Breast epithelium (tissue), 4 donors: Measurements from ENCODE around the gene ZNF513. TPM values are rescaled to one million over a fixed set of nuclear protein-coding genes. Genes with fewer than 3 reads are reported as not detected.
"Not testable (repeated sequence)": the region's sequence is repeated elsewhere in the genome, so short reads cannot be mapped to it uniquely, and the experiment has no call there.

Experiments used
- DNase-seq, 2 donors: peaks; one replicate each; pipeline ENCODE4 v3.0.0-alpha.2; 2019; ENCODE audit warnings: low spot score in 2 of 2
- H3K27ac ChIP-seq, 2 donors: fragments of 200-600 bp; sonication (generic) in 1 of 2; one replicate each; pipeline ENCODE4 v1.5.1; 2016 to 2019; ENCODE audit warnings: mild to moderate bottlenecking in 1 of 2
- H3K27me3 ChIP-seq, 2 donors: fragments of 200-600 bp; sonication (generic) in 1 of 2; one replicate each; pipeline versions ENCODE4 v1.5.1 to v1.6.0; 2017 to 2019; ENCODE audit warnings: control low read depth in 1 of 2, mild to moderate bottlenecking in 1 of 2
- H3K36me3 ChIP-seq: fragments of 200-600 bp; one replicate; pipeline ENCODE4 v1.5.1; 2019
- H3K4me1 ChIP-seq, 2 donors: fragments of 200-600 bp; sonication (generic); one replicate each; pipeline ENCODE4 v1.5.1; 2016 to 2019; ENCODE audit warnings: control low read depth in 1 of 2
- H3K4me3 ChIP-seq, 3 donors: fragments of 200-600 bp; sonication (generic); 1 replicate in 2 of 3; 2 replicates in 1 of 3; pipeline ENCODE4 v1.5.1; 2016 to 2019; ENCODE audit warnings: mild to moderate bottlenecking in 3 of 3, moderate library complexity in 2 of 3
- H3K9me3 ChIP-seq, 2 donors: fragments of 200-600 bp; sonication (generic) in 1 of 2; one replicate each; pipeline ENCODE4 v1.5.1; 2016 to 2019; ENCODE audit warnings: control low read depth in 1 of 2
- CTCF ChIP-seq, 3 donors: fragments of 450-650 bp; IDR thresholded peaks; one replicate each; pipeline ENCODE4 v1.5.1; 2016 to 2017; ENCODE audit warnings: antibody characterized with exemption in 3 of 3, mild to moderate bottlenecking in 3 of 3, moderate library complexity in 3 of 3
- POLR2A ChIP-seq: fragments of 450-650 bp; IDR thresholded peaks from one replicate; pipeline ENCODE4 v1.6.1; 2016; ENCODE audit warnings: antibody characterized with exemption, mild to moderate bottlenecking, moderate library complexity
- POLR2AphosphoS5 ChIP-seq, 3 donors: sonication (generic); formaldehyde crosslinking; IDR thresholded peaks; one replicate each; pipeline ENCODE4 v1.6.1; 2017; ENCODE audit warnings: antibody characterized with exemption in 3 of 3
- intact Hi-C: fragments of 100-400 bp; cut with DNase I; formaldehyde crosslinking; loops from one replicate; pipeline ENCODE4 v1.15.1; 2023; ENCODE audit warnings: low total_unique reads
- total RNA-seq, 3 donors: library from RNA; depleted of rRNA; stranded (reverse); fragments of >200 nt; gene quantifications; one replicate each; pipeline ENCODE4 v1.1.0, GENCODE V29; 2016

The ZNF513 gene
- 10 to 100 TPM in 2 of 3 donors, 1 to 10 TPM in 1; 5.9 to 22.5 (median 15.7) TPM for total RNA-seq

- peak; percentile 96 for DNase-seq
- H3K36me3 ChIP-seq: no peaks in the 10 kb centered on the region
- H3K9me3 ChIP-seq: no peaks in the 10 kb centered on the region
- H3K27ac ChIP-seq: peak within 1 kb of the TSS; percentile 90 to 91
- peak; percentile 81 to 89 (median 84) for TF ChIP-seq POLR2AphosphoS5 (IDR thresholded peaks at IDR 0.05)
- peak; percentile 12 for TF ChIP-seq POLR2A
- no peak for TF ChIP-seq CTCF (IDR thresholded peaks at IDR 0.05)
- H3K27me3 ChIP-seq: no peaks in the 10 kb centered on the region
- H3K4me3 ChIP-seq: peak within 1 kb of the TSS; percentile 55 to 80 (median 75)
- intact Hi-C loops: no loop called here
- peaks cover 4 to 11% of the 10 kb centered on the region in 2 donors for H3K4me1 ChIP-seq
Measured at GRCh38 chr2:27380626-27381545, at the start of gene ZNF513. Gene ZNF513 (minus strand): TSS chr2:27380734. CDS start chr2:27380526, 208 bp downstream.

GRCh38 chr2:27428978-27429541 is 48.5 kb upstream of the ZNF513 start:
- peak overlapping the region; percentile 97 for H3K27ac ChIP-seq
- peaks cover 0 to 8% of the 10 kb centered on the region in 2 donors for H3K4me1 ChIP-seq
- H3K36me3 ChIP-seq: no peaks in the 10 kb centered on the region
- H3K27me3 ChIP-seq: no peaks in the 10 kb centered on the region
- H3K9me3 ChIP-seq: no peaks in the 10 kb centered on the region
- DNase-seq: peak; percentile 64 to 81
- intact Hi-C loops: loop anchor here (5.0 kb wide), 1 partner anchor 67 kb away; no protein-coding TSS in a partner anchor
- TF ChIP-seq POLR2AphosphoS5 (IDR thresholded peaks at IDR 0.05): no peak
- TF ChIP-seq CTCF (IDR thresholded peaks at IDR 0.05): no peak
- no peak for TF ChIP-seq POLR2A
- peak overlapping the region; percentile 73 to 96 (median 90) for H3K4me3 ChIP-seq

GRCh38 chr2:27428213-27428977 is 47.9 kb upstream of the ZNF513 start, which contains the start of gene NRBP1:
Gene NRBP1 (plus strand): TSS chr2:27428631. CDS start chr2:27433274, 4,643 bp downstream.
- no peaks in the 10 kb centered on the region for H3K27me3 ChIP-seq
- H3K4me1 ChIP-seq: peaks cover 0 to 8% of the 10 kb centered on the region in 2 donors
- H3K4me3 ChIP-seq: peak within 1 kb of the TSS; percentile 73 to 96 (median 90)
- H3K27ac ChIP-seq: peak within 1 kb of the TSS; percentile 97
- peak; percentile 77 to 92 for DNase-seq
- TF ChIP-seq POLR2A (peak; percentile 91), CTCF (IDR thresholded peaks at IDR 0.05) (peak in 1 of 3 donors; percentile 13), POLR2AphosphoS5 (IDR thresholded peaks at IDR 0.05) (peak; percentile 94 to 95 (median 94))
- no peaks in the 10 kb centered on the region for H3K36me3 ChIP-seq
- intact Hi-C loops: loop anchor here (5.0 kb wide), 1 partner anchor 66 kb away; no protein-coding TSS in a partner anchor
- H3K9me3 ChIP-seq: no peaks in the 10 kb centered on the region

GRCh38 chr2:27427863-27428212 is 47.3 kb upstream of the ZNF513 start:
- DNase-seq: no peak
- Histone ChIP-seq H3K36me3 (no peaks in the 10 kb centered on the region), H3K27me3 (no peaks in the 10 kb centered on the region), H3K4me3 (peak overlapping the region; percentile 73 to 96 (median 90)), H3K27ac (peak overlapping the region; percentile 97), H3K9me3 (no peaks in the 10 kb centered on the region), H3K4me1 (peaks cover 0 to 8% of the 10 kb centered on the region in 2 donors)
- intact Hi-C loops: loop anchor here (5.0 kb wide), 1 partner anchor 66 kb away; no protein-coding TSS in a partner anchor
- TF ChIP-seq POLR2AphosphoS5 (IDR thresholded peaks at IDR 0.05): no peak
- TF ChIP-seq CTCF (IDR thresholded peaks at IDR 0.05): no peak
- TF ChIP-seq POLR2A: no peak

- H3K27ac ChIP-seq, DNase-seq, H3K27me3 ChIP-seq, H3K4me1 ChIP-seq, H3K36me3 ChIP-seq, H3K9me3 ChIP-seq, H3K4me3 ChIP-seq: not testable (repeated sequence)
- intact Hi-C loops: loop anchor here (5.0 kb wide), 1 partner anchor 63 kb away; no protein-coding TSS in a partner anchor
Measured at GRCh38 chr2:27425039-27425438, 44.5 kb upstream of the ZNF513 start.
